ENCODE data around the gene OR2AG1. TPM values are rescaled to one million over a fixed set of nuclear protein-coding genes. Genes with fewer than 3 reads are reported as not detected.

Gene OR2AG1
- total and polyA plus RNA-seq, 2 donors from 2014 or later: not detected

GRCh38 chr11:6735306-6735705, 47.5 kb upstream of the OR2AG1 start:
- H3K27me3 ChIP-seq (ENCODE audit: control insufficient read depth, insufficient read depth, low read length): no peaks in the 10 kb centered on the region
- H3K9ac ChIP-seq (ENCODE audit: low read length in 3 of 3): no peak overlapping the region
- H3K27ac ChIP-seq (ENCODE audit: low read depth in 2 of 2, low read length in 2 of 2): no peak overlapping the region
- intact Hi-C loops (cut with DNase I): no loop called here
- no peaks in the 10 kb centered on the region for H3K9me3 ChIP-seq (ENCODE audit: control insufficient read depth in 2 of 3, insufficient read depth in 1 of 3, low read length in 3 of 3)
- DNase-seq (peak in 2 of 5 donors; percentile 52 to 55), FAIRE-seq (no peak)
- H3K36me3 ChIP-seq (ENCODE audit: control insufficient read depth in 2 of 3, insufficient read depth in 3 of 3, low read length in 3 of 3): no peaks in the 10 kb centered on the region
- no peak overlapping the region for H3K4me3 ChIP-seq (ENCODE audit: low read length in 3 of 3)
- no peaks in the 10 kb centered on the region for H3K4me1 ChIP-seq (ENCODE audit: control insufficient read depth in 2 of 3, insufficient read depth in 2 of 3, low read depth in 1 of 3, low read length in 3 of 3)
- no peak for TF ChIP-seq CTCF (IDR thresholded peaks at IDR 0.05; ENCODE audit: borderline replicate concordance, extremely low read depth, insufficient read depth)

GRCh38 chr11:6736495-6737121, 46.2 kb upstream of the OR2AG1 start:
- Histone ChIP-seq H3K36me3 (ENCODE audit: control insufficient read depth in 2 of 3, insufficient read depth in 3 of 3, low read length in 3 of 3) (no peaks in the 10 kb centered on the region), H3K9me3 (ENCODE audit: control insufficient read depth in 2 of 3, insufficient read depth in 1 of 3, low read length in 3 of 3) (no peaks in the 10 kb centered on the region), H3K4me1 (ENCODE audit: control insufficient read depth in 2 of 3, insufficient read depth in 2 of 3, low read depth in 1 of 3, low read length in 3 of 3) (no peaks in the 10 kb centered on the region), H3K27me3 (ENCODE audit: control insufficient read depth, insufficient read depth, low read length) (no peaks in the 10 kb centered on the region), H3K27ac (ENCODE audit: low read depth in 2 of 2, low read length in 2 of 2) (no peak overlapping the region), H3K9ac (ENCODE audit: low read length in 3 of 3) (no peak overlapping the region), H3K4me3 (ENCODE audit: low read length in 3 of 3) (no peak overlapping the region)
- DNase-seq: no peak
- intact Hi-C loops (cut with DNase I): no loop called here
- no peak for TF ChIP-seq CTCF (IDR thresholded peaks at IDR 0.05; ENCODE audit: borderline replicate concordance, extremely low read depth, insufficient read depth)
- FAIRE-seq: no peak

- Histone ChIP-seq H3K9ac (ENCODE audit: low read length in 3 of 3) (no peak overlapping the region), H3K27me3 (ENCODE audit: control insufficient read depth, insufficient read depth, low read length) (no peaks in the 10 kb centered on the region), H3K36me3 (ENCODE audit: control insufficient read depth in 2 of 3, insufficient read depth in 3 of 3, low read length in 3 of 3) (no peaks in the 10 kb centered on the region), H3K9me3 (ENCODE audit: control insufficient read depth in 2 of 3, insufficient read depth in 1 of 3, low read length in 3 of 3) (no peaks in the 10 kb centered on the region), H3K27ac (ENCODE audit: low read depth in 2 of 2, low read length in 2 of 2) (no peak overlapping the region), H3K4me3 (ENCODE audit: low read length in 3 of 3) (no peak overlapping the region), H3K4me1 (ENCODE audit: control insufficient read depth in 2 of 3, insufficient read depth in 2 of 3, low read depth in 1 of 3, low read length in 3 of 3) (no peaks in the 10 kb centered on the region)
- DNase-seq: peak in 3 of 5 donors; percentile 21 to 48 (median 38)
- peak; percentile 37 for FAIRE-seq
- peak; percentile 60 for TF ChIP-seq CTCF (IDR thresholded peaks at IDR 0.05; ENCODE audit: borderline replicate concordance, extremely low read depth, insufficient read depth)
- intact Hi-C loops (cut with DNase I): no loop called here
Observed at GRCh38 chr11:6737872-6738466, 44.9 kb upstream of the OR2AG1 start.

All from kidney (tissue), 14 donors.